GM19035 (cell line): Measurements from ENCODE around the gene GALNT10.
A peak's percentile ranks its signal among the peaks of the same experiment; 100 is the strongest.

ENCODE experiments used
- ATAC-seq: cut with Tn5 transposase; IDR thresholded peaks from one replicate; pipeline ENCODE4 v1.9.1; 2021; ENCODE audit not compliant: unreplicated experiment

GALNT10 gene

GRCh38 chr5:154430466-154430865 is 239.9 kb downstream of the GALNT10 start:
- ATAC-seq = no peak

GRCh38 chr5:154430961-154431630 is 240.6 kb downstream of the GALNT10 start:
- ATAC-seq = no peak

GRCh38 chr5:154435226-154435625 is 244.7 kb downstream of the GALNT10 start:
- no peak for ATAC-seq

- ATAC-seq = no peak
These were observed 246.9 kb downstream of the GALNT10 start for GRCh38 chr5:154437281-154437965.

DNA sequence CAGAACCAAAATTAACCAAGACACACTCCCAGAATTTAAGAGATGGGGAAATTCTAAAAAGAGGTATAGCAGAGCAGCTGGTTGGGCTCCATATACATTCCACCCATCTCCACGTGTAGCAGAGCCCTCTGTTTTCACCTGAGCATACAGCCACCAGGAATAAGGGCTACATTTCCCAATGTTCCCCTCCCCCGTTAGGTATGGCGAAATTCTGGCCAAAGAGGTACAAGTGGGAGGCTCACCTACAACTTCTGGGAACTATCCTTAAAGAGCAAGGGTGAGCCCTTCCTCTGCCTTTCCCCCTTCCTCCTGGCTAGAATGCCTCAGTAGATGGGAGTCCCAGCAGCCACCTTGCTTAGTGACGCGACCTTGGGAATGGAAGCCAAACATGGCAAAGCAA is 250.0 kb downstream of the GALNT10 start:
- no peak for ATAC-seq

GRCh38 chr5:154442801-154443200 is 252.3 kb downstream of the GALNT10 start:
- no peak for ATAC-seq

- no peak for ATAC-seq
These were observed 254.3 kb downstream of the GALNT10 start for GRCh38 chr5:154444556-154445421.

DNA sequence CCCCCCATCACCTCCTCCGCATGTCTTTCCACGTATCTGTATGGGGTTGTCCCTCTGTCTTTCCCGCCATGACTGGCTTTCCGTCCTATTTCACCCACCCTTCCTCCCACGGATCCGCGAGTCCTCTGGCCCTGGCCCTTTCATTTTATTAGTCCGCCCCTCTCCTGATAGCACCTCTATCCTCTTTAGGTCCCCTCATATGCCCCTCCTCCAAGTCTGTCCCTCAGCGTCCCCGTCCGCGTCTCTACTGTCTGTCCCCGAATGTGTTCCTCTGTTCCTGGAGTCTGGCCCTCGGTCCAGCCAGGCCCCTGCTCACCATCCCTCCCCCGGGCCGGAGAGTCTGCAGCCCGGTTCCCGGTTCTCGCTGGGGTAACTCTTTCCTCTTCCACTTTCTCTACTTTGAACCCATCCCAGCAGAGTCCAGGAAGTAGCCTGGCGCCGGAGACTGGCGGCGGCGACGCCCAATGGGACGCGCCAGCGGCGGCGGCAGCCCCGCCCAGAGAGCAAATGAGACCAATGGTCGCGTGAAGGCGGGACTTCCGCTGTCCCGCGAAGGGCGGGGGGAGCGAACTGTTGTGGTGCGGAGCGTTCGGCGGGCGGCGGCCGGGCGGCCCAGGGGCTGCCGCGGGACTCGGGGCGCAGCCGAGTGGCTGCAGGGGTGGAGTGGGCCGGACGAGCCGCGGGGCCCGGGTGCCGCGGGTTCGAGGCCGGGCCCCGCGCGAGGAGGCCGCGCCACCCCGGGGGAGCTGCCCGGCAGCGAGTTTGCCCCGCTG is 255.1 kb downstream of the GALNT10 start, which contains the start of gene SAP30L:
Gene SAP30L, plus strand, starts transcription at position 576 of the 773 bp plus-strand sequence. CDS start 608 bp downstream, outside the sequence.
- peak; percentile 89 for ATAC-seq

GRCh38 chr5:154446195-154447088 is 255.9 kb downstream of the GALNT10 start:
- peak; percentile 29 for ATAC-seq

DNA sequence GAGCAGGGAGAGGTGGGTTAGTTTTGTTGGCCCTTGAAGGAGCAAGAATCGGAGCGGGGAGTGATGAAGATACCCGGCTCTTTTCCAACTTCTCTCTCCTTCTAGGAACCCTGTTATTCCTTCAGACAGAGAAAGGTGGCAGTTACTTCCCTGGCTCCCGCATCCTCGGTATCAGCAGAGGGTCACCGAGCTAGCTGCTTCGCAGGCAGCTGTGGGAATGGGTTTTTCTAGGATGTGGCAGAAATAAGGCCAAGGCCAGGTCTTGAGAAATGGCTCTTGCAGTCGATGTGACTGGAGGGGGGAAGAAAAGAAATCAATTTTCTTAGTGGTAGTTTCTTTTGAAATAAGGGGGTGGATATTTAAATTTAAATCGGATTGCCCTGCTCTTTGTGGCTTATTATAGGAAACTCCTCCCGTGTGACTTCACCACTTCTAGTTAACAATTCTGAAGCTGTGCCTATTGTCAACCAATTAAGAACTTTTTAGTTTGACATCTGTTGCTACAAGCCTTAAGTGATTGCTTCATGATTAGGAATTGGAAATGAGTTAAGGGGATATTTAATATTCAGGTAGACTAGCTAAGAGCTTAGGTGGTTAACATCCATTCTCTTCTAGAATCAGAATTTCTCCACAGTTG is 256.7 kb downstream of the GALNT10 start:
- no peak for ATAC-seq

DNA sequence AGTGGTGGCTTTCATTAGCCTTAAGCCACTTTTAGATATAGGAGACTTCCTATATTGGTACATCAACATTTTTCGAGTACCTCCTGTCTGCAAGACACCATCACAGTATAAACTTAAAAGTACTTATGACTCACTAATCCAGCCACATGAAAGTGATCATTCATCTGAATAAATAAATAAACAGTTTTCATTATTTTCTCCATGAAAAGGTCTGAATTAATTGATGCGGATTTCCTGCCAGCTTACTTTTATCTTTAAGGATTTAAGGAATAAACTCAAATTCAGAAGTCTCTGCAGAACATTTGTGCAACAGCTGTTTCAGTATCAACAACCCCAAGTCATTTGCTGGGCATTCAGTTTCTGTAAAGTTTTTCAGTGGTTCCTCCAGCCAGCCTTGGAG is 259.3 kb downstream of the GALNT10 start:
- no peak for ATAC-seq

GRCh38 chr5:154451957-154452356 is 261.4 kb downstream of the GALNT10 start:
- no peak for ATAC-seq

GRCh38 chr5:154455585-154455984 is 265.1 kb downstream of the GALNT10 start:
- no peak for ATAC-seq

- no peak for ATAC-seq
These were observed 266.0 kb downstream of the GALNT10 start for GRCh38 chr5:154456540-154456939.

GRCh38 chr5:154459015-154459414 is 268.5 kb downstream of the GALNT10 start:
- no peak for ATAC-seq

GRCh38 chr5:154460172-154460571 is 269.6 kb downstream of the GALNT10 start:
- no peak for ATAC-seq

DNA sequence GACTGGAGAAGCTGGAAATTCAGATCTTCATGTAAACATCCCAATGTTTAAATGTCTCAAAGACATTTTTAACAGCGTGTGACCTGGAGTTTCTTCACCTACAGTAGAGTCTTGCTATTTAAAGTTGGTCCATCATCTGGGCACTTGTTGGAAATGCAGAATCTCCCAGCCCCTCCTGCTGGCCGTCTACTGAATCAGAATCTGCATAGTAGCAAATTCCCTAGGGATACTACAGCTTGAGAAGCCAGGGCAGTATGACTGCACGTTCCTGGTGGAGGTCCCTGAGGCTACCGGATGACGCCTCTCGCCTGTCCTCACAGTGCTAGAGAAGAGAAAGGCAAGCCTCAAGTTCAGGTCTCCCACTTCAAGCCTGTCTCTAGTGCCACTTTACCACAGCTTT is 271.0 kb downstream of the GALNT10 start:
- ATAC-seq = no peak

DNA sequence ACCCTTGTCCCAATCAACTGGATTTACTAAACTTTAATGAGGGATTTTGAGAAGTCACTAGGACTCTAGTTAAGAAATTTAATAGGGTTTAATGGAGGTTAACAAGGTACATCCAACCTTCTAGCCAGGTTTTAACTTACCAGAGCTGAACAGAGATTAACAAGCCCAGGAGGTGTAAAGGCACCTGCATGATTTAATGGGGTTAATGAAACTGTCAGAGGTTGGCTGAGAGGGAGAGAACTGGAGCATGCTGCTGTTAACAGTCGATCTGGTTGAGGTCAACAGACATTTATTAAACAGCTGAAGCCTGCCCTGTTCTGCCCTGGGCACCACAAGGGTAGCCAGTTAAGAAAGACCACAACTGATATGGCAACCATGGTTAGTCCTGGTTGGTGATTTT is 273.9 kb downstream of the GALNT10 start:
- ATAC-seq = no peak

DNA sequence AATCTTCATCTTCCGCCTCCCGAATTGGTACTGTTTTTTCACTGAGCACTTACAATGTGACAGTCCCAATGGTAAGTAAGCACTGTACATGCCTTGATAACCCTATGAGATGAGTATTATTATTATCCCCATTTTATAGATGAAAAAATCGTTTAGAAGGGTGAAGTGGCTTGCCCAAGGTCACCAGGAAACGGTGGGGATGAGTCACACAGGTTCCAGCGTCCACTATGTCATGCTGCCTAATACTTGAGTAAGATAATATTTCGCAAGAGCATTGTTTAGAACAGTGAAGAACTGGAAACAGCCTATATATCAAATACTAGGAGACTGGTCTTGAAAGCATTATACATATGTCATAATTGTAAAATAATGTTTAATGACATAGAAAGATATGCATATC is 274.6 kb downstream of the GALNT10 start:
- no peak for ATAC-seq
